ENCODE results near the gene PFKFB4.

Gene PFKFB4

DNA sequence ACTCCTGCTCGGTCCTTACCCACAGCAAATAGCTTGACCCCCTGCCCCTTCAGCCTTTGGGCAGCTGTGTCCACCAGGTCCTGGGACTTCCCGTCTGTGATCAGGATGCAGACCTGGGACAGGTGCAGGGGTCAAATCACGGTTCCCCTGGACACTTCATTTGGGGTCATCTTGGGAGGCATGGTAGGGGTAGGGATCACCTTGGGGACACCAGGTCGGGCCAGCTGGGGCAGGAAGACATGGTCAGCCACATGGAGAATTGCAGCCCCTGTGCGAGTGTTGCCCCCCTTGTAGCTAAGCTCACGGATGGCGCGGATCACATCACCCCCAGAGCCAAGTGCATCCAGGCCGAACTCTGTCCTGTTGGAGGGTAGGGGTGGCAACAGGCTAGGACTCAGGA lies 36.7 kb upstream of the PFKFB4 start:
- no peak overlapping the region for H3K4me3 ChIP-seq (ENCODE audit: low read depth, low read length)
- TF ChIP-seq, protein P1, sequence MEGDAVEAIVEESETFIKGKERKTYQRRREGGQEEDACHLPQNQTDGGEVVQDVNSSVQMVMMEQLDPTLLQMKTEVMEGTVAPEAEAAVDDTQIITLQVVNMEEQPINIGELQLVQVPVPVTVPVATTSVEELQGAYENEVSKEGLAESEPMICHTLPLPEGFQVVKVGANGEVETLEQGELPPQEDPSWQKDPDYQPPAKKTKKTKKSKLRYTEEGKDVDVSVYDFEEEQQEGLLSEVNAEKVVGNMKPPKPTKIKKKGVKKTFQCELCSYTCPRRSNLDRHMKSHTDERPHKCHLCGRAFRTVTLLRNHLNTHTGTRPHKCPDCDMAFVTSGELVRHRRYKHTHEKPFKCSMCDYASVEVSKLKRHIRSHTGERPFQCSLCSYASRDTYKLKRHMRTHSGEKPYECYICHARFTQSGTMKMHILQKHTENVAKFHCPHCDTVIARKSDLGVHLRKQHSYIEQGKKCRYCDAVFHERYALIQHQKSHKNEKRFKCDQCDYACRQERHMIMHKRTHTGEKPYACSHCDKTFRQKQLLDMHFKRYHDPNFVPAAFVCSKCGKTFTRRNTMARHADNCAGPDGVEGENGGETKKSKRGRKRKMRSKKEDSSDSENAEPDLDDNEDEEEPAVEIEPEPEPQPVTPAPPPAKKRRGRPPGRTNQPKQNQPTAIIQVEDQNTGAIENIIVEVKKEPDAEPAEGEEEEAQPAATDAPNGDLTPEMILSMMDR (IDR thresholded peaks at IDR 0.05; ENCODE audit: control insufficient read depth, extremely low read depth, insufficient read depth) = no peak
- DNase-seq (ENCODE audit: low read depth) = no peak

DNA sequence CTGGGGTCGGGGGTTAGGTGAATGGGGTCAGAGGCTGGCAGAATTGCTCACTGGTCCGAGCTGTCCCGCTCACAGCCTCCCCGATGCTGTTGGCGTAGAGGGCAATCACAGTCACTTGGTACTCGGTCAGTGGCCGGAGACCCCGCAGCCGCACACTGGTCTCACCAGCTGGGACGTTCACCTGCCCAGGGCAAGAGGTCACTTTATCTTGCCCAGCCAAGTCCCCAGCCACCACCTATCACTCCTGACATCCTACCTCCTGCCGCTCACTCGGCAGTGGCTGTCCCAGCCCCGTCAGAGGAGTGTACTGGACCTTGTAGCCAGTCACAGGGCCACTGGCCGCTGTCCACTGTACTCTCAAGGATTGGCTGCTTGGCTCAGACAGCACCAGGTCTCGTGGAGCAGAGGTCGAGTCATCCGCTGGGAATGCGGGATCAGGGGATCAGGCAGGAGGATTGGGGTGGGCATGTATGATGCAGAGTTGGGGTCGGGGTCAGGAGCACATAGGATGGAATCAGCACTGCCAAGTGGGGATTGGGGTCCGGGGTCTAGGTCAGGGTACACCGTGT lies 36.0 kb upstream of the PFKFB4 start:
- DNase-seq (ENCODE audit: low read depth) = no peak
- H3K4me3 ChIP-seq (ENCODE audit: low read depth, low read length) = no peak overlapping the region
- TF ChIP-seq, protein P1 (IDR thresholded peaks at IDR 0.05; ENCODE audit: control insufficient read depth, extremely low read depth, insufficient read depth) = no peak

DNA sequence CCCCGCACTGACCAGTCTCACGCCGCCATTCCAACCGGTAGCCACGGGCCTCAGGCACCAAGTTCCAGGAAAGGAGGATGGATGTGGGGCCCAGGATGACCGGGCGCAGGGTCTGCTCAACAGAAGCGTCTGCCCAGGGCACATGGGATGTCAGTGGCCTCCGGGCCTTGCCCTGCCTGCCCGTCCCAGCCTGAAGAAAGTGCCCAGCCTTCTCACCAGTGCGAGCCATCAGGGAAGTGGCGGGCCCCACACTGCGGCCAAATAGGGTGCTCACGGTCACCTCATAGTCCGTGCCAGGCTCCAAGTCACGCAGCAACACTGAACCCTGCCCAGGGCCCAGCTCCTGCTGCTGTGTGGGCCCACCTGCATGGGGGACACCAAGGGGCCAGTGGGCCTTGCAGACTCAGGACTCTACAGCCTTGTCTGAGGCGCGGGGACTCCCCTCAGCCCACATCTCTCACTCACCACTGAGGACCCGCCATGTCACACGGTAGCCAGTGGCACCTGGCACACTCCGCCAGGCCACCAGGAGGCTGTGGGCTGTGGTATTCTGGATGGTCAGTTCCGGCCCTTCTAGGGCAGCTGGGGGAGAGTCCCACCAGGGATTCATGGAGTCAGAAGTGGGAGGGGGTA lies 35.4 kb upstream of the PFKFB4 start:
- no peak overlapping the region for H3K4me3 ChIP-seq (ENCODE audit: low read depth, low read length)
- no peak for DNase-seq (ENCODE audit: low read depth)
- TF ChIP-seq, protein P1 (IDR thresholded peaks at IDR 0.05; ENCODE audit: control insufficient read depth, extremely low read depth, insufficient read depth) = no peak

DNA sequence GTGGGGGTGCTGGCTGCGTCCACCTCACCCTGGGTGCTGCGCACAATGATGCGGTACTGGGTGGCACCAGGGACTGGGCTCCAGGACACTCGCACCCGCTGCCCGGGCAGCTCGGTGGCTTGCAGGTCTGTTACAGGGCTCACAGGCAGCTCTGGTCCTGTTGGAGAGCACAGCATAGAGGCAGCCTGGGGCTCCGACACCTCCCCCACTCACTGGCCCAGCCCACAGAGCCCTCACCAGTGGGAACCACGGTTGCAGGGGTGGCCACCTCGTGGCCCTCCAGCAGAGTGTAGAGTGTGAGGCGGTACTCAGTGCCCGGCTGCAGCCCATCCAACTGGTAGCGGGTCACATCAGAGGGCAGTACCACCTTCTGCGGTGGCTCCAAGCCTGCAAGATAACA lies 34.8 kb upstream of the PFKFB4 start:
- TF ChIP-seq, protein P1 (IDR thresholded peaks at IDR 0.05; ENCODE audit: control insufficient read depth, extremely low read depth, insufficient read depth) = no peak
- DNase-seq (ENCODE audit: low read depth) = no peak
- no peak overlapping the region for H3K4me3 ChIP-seq (ENCODE audit: low read depth, low read length)

DNA sequence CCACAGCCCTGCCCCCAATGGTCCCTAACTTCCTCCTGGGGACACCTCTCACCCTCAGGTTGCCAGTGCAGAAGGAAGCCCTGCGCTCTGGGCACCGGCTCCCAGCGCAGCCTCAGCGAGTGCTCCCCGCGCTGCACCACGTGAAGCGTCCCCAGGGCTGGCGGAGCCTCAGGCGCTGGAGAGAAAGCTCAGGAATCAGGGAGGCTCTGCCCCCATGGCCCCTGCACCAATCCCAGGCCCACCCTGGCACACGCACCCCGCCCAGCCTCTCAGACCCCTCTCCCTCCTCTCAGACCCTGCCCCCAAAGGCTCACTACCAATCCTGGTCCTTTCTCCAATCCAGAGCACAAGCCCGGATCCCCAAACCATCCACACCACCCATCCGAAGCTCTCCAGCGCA lies 31.6 kb upstream of the PFKFB4 start:
- TF ChIP-seq, protein P1 (IDR thresholded peaks at IDR 0.05; ENCODE audit: control insufficient read depth, extremely low read depth, insufficient read depth) = no peak
- H3K4me3 ChIP-seq (ENCODE audit: low read depth, low read length) = no peak overlapping the region
- no peak for DNase-seq (ENCODE audit: low read depth)

DNA sequence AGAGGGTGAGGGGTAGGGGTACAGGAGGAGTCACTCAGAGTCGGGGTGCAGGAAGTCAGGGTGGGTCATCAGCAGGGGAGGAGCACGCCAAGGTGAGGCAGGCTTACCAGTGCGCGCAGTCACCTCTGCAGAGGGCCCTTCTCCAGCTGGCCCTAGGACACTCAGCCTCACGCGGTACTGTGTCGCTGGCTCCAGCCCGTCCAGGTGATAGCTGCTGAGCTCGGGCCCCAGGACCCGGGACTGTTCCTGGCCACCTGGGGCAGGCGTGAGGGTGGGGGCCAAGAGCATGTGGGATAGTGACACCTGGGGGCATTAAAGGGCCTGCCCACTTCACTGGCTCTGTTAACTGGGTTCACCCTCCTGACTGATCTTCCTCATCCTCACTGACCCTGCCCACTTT lies 31.1 kb upstream of the PFKFB4 start:
- TF ChIP-seq, protein P1 (IDR thresholded peaks at IDR 0.05; ENCODE audit: control insufficient read depth, extremely low read depth, insufficient read depth) = no peak
- no peak overlapping the region for H3K4me3 ChIP-seq (ENCODE audit: low read depth, low read length)
- no peak for DNase-seq (ENCODE audit: low read depth)

DNA sequence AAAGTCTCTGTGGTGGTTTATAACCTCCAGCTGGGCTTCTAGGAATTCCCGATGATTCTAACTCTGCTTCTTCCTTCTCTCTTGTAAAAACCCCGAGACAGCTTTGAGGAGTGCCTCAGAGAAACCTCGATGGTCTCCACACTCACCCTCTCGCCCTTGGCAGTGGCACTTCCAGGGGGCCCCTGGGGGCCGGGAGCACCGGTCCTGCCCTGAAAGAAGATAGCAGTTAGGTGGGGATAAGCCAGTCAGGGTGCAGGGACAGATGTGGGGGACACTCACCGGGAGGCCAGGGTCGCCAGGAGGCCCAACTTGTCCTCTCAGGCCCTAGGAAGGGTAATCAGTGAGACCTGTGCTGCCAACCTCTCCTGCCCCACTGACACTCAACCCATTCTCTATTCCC lies 28.8 kb upstream of the PFKFB4 start:
- DNase-seq (ENCODE audit: low read depth) = no peak
- H3K4me3 ChIP-seq (ENCODE audit: low read depth, low read length) = no peak overlapping the region
- TF ChIP-seq, protein P1 (IDR thresholded peaks at IDR 0.05; ENCODE audit: control insufficient read depth, extremely low read depth, insufficient read depth) = no peak
